Hepatocyte (in vitro differentiated cells): ENCODE data around the gene ABI1. TPM values are rescaled to one million over a fixed set of nuclear protein-coding genes. Genes with fewer than 3 reads are reported as not detected.

ENCODE experiments used
- DNase-seq: peaks from one replicate; pipeline ENCODE4 v3.0.0-alpha.2; 2016; ENCODE audit warnings: low spot score
- H2AFZ ChIP-seq: fragments of 200-600 bp; sonication (generic); 2 replicates; pipeline ENCODE4 v1.6.0; 2016; ENCODE audit warnings: antibody characterized with exemption, mild to moderate bottlenecking
- H3K27ac ChIP-seq: fragments of 200-600 bp; sonication (generic); 2 replicates; pipeline ENCODE4 v1.5.1; 2016; ENCODE audit warnings: mild to moderate bottlenecking
- H3K27me3 ChIP-seq: fragments of 200-600 bp; sonication (generic); 2 replicates; pipeline ENCODE4 v1.6.1; 2016
- H3K36me3 ChIP-seq: fragments of 200-600 bp; sonication (generic); replicated peaks from 2 replicates; pipeline ENCODE4 v1.5.1; 2016; ENCODE audit warnings: low read depth; ENCODE audit not compliant: insufficient read depth
- H3K4me1 ChIP-seq: fragments of 200-600 bp; sonication (generic); 2 replicates; pipeline ENCODE4 v1.5.1; 2016; ENCODE audit warnings: mild to moderate bottlenecking, moderate library complexity; ENCODE audit not compliant: insufficient read depth
- H3K4me2 ChIP-seq: fragments of 200-600 bp; sonication (generic); 2 replicates; pipeline ENCODE4 v1.6.0; 2016
- H3K4me3 ChIP-seq: fragments of 200-600 bp; sonication (generic); 2 replicates; pipeline ENCODE4 v1.5.1; 2016; ENCODE audit warnings: mild to moderate bottlenecking
- H3K79me2 ChIP-seq: fragments of 200-600 bp; sonication (generic); 2 replicates; pipeline ENCODE4 v1.6.0; 2017; ENCODE audit warnings: mild to moderate bottlenecking
- H3K9me2 ChIP-seq: fragments of 200-600 bp; sonication (generic); replicated peaks from 2 replicates; pipeline ENCODE4 v1.6.0; 2017; ENCODE audit warnings: mild to moderate bottlenecking; ENCODE audit not compliant: insufficient read depth
- H3K9me3 ChIP-seq: fragments of 200-600 bp; sonication (generic); 2 replicates; pipeline ENCODE4 v1.5.1; 2016; ENCODE audit warnings: low read depth, mild to moderate bottlenecking
- H4K20me1 ChIP-seq: fragments of 200-600 bp; sonication (generic); 2 replicates; pipeline ENCODE4 v1.6.0; 2016; ENCODE audit warnings: mild to moderate bottlenecking; ENCODE audit not compliant: insufficient read depth, poor library complexity, severe bottlenecking
- EZH2 ChIP-seq: fragments of 200-600 bp; sonication (generic); IDR thresholded peaks from 2 replicates; pipeline ENCODE4 v1.6.1; 2016; ENCODE audit warnings: antibody characterized with exemption, mild to moderate bottlenecking, borderline replicate concordance
- EZH2phosphoT487 ChIP-seq: fragments of 200-600 bp; sonication (generic); IDR thresholded peaks from one replicate; pipeline ENCODE4 v1.6.1; 2018; ENCODE audit warnings: antibody characterized with exemption, mild to moderate bottlenecking, low read depth, moderate library complexity; ENCODE audit not compliant: unreplicated experiment, severe bottlenecking
- WGBS: methylation state at CpG from one replicate; pipeline ENCODE4 v1.1.6; 2016; ENCODE audit warnings: low lambda C conversion rate; ENCODE audit errors: missing lambda C conversion rate; 5-methylcytosine and 5-hydroxymethylcytosine counted together
- polyA plus RNA-seq: library from polyadenylated mRNA; unstranded; fragments of >200 nt; fragmentation: Nextera tagmentation; extraction: Ambion mirVana; gene quantifications from 2 replicates; pipeline ENCODE4 v1.2.1, GENCODE V29; 2016
- total RNA-seq: library from RNA; depleted of rRNA; stranded (reverse); fragments of >200 nt; gene quantifications from 2 replicates; pipeline ENCODE4 v1.2.3, GENCODE V29; 2014
- TF ChIP-seq, protein P1 (sequence below): fragments of 200-600 bp; sonication (generic); IDR thresholded peaks from 2 replicates; pipeline ENCODE4 v1.5.1; 2016; ENCODE audit warnings: antibody characterized with exemption, mild to moderate bottlenecking; ENCODE audit not compliant: poor library complexity

ABI1 gene
- total and polyA plus RNA-seq, 2 experiments from 2014 or later, result 30.5 to 46.1 TPM

DNA sequence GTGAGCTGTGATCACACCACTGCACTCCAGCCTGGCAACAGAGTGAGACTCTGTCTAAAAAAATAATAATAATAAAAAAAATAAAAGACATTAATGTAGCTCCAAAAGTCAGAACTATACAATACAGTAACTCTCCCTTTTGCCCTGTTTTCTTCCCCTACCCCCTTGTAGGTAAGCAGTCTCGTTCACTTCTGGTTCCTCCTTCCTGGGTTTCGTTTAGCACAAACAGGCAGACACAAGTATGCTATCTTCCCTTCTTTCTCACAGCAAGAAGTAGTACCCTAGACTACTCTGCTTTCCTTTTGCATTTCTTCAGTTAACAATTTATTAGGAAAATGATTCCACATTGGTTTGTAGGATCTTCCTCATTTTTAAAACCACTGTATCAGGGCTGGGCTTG, 130.2 kb downstream of the ABI1 start:
- Histone ChIP-seq H3K36me3 (no peaks in the 10 kb centered on the region), H3K9me2 (no peaks in the 10 kb centered on the region), H3K27me3 (no peaks in the 10 kb centered on the region), H2AFZ (no peak overlapping the region), H3K4me2 (no peak overlapping the region), H3K9me3 (no peaks in the 10 kb centered on the region), H3K27ac (no peak overlapping the region), H3K4me3 (no peak overlapping the region), H3K4me1 (peaks cover 21% of the 10 kb centered on the region), H3K79me2 (no peaks in the 10 kb centered on the region), H4K20me1 (no peaks in the 10 kb centered on the region)
- WGBS, result 96% methylated on average over 2 of the region's 2 CpGs
- TF ChIP-seq, protein P1, sequence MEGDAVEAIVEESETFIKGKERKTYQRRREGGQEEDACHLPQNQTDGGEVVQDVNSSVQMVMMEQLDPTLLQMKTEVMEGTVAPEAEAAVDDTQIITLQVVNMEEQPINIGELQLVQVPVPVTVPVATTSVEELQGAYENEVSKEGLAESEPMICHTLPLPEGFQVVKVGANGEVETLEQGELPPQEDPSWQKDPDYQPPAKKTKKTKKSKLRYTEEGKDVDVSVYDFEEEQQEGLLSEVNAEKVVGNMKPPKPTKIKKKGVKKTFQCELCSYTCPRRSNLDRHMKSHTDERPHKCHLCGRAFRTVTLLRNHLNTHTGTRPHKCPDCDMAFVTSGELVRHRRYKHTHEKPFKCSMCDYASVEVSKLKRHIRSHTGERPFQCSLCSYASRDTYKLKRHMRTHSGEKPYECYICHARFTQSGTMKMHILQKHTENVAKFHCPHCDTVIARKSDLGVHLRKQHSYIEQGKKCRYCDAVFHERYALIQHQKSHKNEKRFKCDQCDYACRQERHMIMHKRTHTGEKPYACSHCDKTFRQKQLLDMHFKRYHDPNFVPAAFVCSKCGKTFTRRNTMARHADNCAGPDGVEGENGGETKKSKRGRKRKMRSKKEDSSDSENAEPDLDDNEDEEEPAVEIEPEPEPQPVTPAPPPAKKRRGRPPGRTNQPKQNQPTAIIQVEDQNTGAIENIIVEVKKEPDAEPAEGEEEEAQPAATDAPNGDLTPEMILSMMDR, result no peak
- no peak for TF ChIP-seq EZH2phosphoT487
- TF ChIP-seq EZH2, result no peak
- DNase-seq, result no peak

DNA sequence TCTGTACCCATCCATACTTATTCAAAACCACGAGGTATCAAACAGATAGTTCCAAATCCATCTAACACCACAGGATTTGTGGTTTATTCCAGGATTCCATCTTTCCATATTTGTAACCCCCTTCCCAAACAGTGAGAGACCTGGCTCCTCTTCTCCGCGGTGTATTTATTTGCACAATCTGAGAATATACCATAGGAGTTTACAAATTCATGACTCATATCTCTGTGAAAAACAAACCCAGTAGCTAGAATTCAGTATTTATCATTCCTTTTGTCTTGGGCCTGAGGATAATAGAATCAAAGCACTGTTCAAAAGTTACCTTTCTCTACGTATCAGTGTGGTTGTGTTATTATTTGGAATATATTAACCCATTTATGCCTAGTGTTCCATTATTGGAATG, 131.4 kb downstream of the ABI1 start:
- H3K4me2 ChIP-seq, result no peak overlapping the region
- H3K9me2 ChIP-seq, result no peaks in the 10 kb centered on the region
- no peak for DNase-seq
- no peaks in the 10 kb centered on the region for H3K9me3 ChIP-seq
- no peaks in the 10 kb centered on the region for H3K79me2 ChIP-seq
- H4K20me1 ChIP-seq, result no peaks in the 10 kb centered on the region
- H3K4me1 ChIP-seq, result peaks cover 10% of the 10 kb centered on the region
- no peak overlapping the region for H3K4me3 ChIP-seq
- no peak overlapping the region for H3K27ac ChIP-seq
- H2AFZ ChIP-seq, result no peak overlapping the region
- no peaks in the 10 kb centered on the region for H3K36me3 ChIP-seq
- no peaks in the 10 kb centered on the region for H3K27me3 ChIP-seq
- WGBS, result 82% methylated on average over 4 of the region's 4 CpGs
- TF ChIP-seq EZH2phosphoT487 (no peak), EZH2 (no peak)
- TF ChIP-seq, protein P1, result no peak

DNA sequence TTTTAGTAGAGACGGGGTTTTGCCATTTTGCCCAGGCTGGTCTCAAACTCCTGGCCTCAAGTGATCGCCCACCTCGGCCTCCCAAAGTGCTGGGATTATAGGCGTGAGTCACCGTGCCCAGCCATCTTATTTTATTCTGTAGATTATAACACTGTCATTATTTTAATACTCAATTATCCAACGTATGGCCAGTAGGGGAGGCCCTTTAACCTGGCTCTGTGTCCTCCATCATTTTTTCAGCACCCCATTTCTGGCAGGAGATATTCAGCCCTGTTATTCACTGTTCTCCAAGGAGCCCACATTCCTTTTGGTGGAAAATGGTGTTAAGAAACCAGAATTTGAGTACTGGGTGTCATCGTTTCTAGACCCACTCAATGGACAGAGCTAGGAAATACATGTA, 131.8 kb downstream of the ABI1 start:
- no peak overlapping the region for H3K4me3 ChIP-seq
- no peak for TF ChIP-seq EZH2phosphoT487
- TF ChIP-seq EZH2, result no peak
- TF ChIP-seq, protein P1, result no peak
- WGBS, result 95% methylated on average over 7 of the region's 7 CpGs
- no peaks in the 10 kb centered on the region for H4K20me1 ChIP-seq
- H3K9me2 ChIP-seq, result no peaks in the 10 kb centered on the region
- no peak overlapping the region for H2AFZ ChIP-seq
- no peaks in the 10 kb centered on the region for H3K9me3 ChIP-seq
- H3K79me2 ChIP-seq, result no peaks in the 10 kb centered on the region
- no peaks in the 10 kb centered on the region for H3K27me3 ChIP-seq
- H3K27ac ChIP-seq, result no peak overlapping the region
- H3K4me1 ChIP-seq, result peaks cover 8% of the 10 kb centered on the region
- H3K36me3 ChIP-seq, result no peaks in the 10 kb centered on the region
- H3K4me2 ChIP-seq, result no peak overlapping the region
- DNase-seq, result no peak

DNA sequence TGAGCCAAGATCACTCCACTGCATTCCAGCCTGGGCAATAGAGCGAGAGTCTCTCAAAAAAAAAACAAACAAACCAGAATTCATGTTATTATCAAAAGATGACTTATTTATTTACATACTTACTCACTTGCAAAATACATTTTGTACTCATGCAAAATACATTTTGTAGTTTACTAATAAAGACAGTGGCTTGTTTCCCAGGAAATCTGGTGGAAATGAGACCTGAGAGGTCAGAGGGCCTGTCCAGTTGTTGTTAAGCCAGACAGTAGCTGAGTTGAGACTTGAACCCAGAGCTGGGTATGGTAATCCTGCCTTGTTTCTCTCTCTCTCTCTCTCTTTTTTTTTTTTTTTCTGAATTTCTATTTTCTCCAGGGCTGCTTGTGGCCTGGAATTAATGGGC, 133.8 kb downstream of the ABI1 start:
- no peaks in the 10 kb centered on the region for H3K4me1 ChIP-seq
- 100% methylated on average over 1 of the region's 1 CpG for WGBS
- H3K9me3 ChIP-seq, result no peaks in the 10 kb centered on the region
- DNase-seq, result no peak
- TF ChIP-seq EZH2phosphoT487, result no peak
- no peak for TF ChIP-seq EZH2
- TF ChIP-seq, protein P1, result no peak
- no peaks in the 10 kb centered on the region for H3K79me2 ChIP-seq
- H3K9me2 ChIP-seq, result no peaks in the 10 kb centered on the region
- no peaks in the 10 kb centered on the region for H4K20me1 ChIP-seq
- H3K36me3 ChIP-seq, result no peaks in the 10 kb centered on the region
- no peak overlapping the region for H2AFZ ChIP-seq
- H3K27ac ChIP-seq, result no peak overlapping the region
- H3K4me3 ChIP-seq, result no peak overlapping the region
- no peak overlapping the region for H3K4me2 ChIP-seq
- no peaks in the 10 kb centered on the region for H3K27me3 ChIP-seq
